WTC11 (cell line): ENCODE measurements around the gene TRMT44. TPM values are rescaled to one million over a fixed set of nuclear protein-coding genes. Genes with fewer than 3 reads are reported as not detected.
A peak's percentile ranks its signal among the peaks of the same experiment; 100 is the strongest.

Experiments used
- ATAC-seq: fragments of 200-7000 bp; cut with Tn5 transposase; 2 replicates; pipeline ENCODE4 v1.10.0; 2021; ENCODE audit warnings: mild to moderate bottlenecking, moderate library complexity
- CTCF ChIA-PET: fragments of 300-600 bp; sonication (Branson Sonifier 250); formaldehyde crosslinking; loops from one replicate; lab custom pipeline; 2021; ENCODE audit warnings: antibody characterized with exemption; lab: Charles Lee
- POLR2A ChIA-PET: fragments of 350-600 bp; sonication (Branson Sonifier 250); formaldehyde crosslinking; loops from one replicate; lab custom pipeline; 2021; ENCODE audit warnings: antibody characterized with exemption; lab: Charles Lee
- DNase-seq: peaks from one replicate; pipeline ENCODE4 v3.0.0; 2021; ENCODE audit warnings: low spot score
- H3K27ac Mint-ChIP-seq: 2 replicates; pipeline ENCODE4 v1.8.0; 2021; ENCODE audit warnings: mixed read lengths
- H3K27me3 Mint-ChIP-seq: 2 replicates; pipeline ENCODE4 v1.8.0; 2021; ENCODE audit warnings: low read depth, mild to moderate bottlenecking, moderate library complexity, mixed read lengths
- H3K36me3 Mint-ChIP-seq: 2 replicates; pipeline ENCODE4 v1.8.0; 2021; ENCODE audit warnings: mixed read lengths
- H3K4me1 Mint-ChIP-seq: 2 replicates; pipeline ENCODE4 v1.8.0; 2022; ENCODE audit warnings: mixed read lengths
- H3K4me3 Mint-ChIP-seq: 2 replicates; pipeline ENCODE4 v1.8.0; 2021; ENCODE audit warnings: mild to moderate bottlenecking, moderate library complexity, mixed read lengths
- H3K9me3 Mint-ChIP-seq: 2 replicates; pipeline ENCODE4 v1.8.0; 2021; ENCODE audit warnings: mixed read lengths
- CBFB ChIP-seq: sonication (generic); formaldehyde crosslinking; IDR thresholded peaks from 2 replicates; pipeline ENCODE4 v1.8.1; 2022; ENCODE audit warnings: mild to moderate bottlenecking, low read depth, missing genetic modification reagents
- CREM ChIP-seq: sonication (generic); formaldehyde crosslinking; IDR thresholded peaks from 2 replicates; pipeline ENCODE4 v1.8.1; 2022; ENCODE audit warnings: mild to moderate bottlenecking, missing genetic modification reagents, moderate library complexity
- FOXP1 ChIP-seq: sonication (generic); formaldehyde crosslinking; IDR thresholded peaks from 2 replicates; pipeline ENCODE4 v1.8.0; 2022; ENCODE audit warnings: missing genetic modification reagents, mild to moderate bottlenecking, moderate library complexity, borderline replicate concordance
- GABPB1 ChIP-seq: sonication (generic); formaldehyde crosslinking; IDR thresholded peaks from 2 replicates; pipeline ENCODE4 v1.8.1; 2023; ENCODE audit warnings: mild to moderate bottlenecking, missing genetic modification reagents
- GRHL2 ChIP-seq: fragments of 250-450 bp; sonication (Bioruptor Pico); IDR thresholded peaks from 2 replicates; pipeline ENCODE4 v1.8.0; 2022; ENCODE audit warnings: mild to moderate bottlenecking, moderate library complexity; ENCODE audit not compliant: insufficient replicate concordance, severe bottlenecking
- JAZF1 ChIP-seq: fragments of 250-450 bp; sonication (Bioruptor Pico); IDR thresholded peaks from 2 replicates; pipeline ENCODE4 v1.9.0; 2021; ENCODE audit warnings: moderate library complexity, mild to moderate bottlenecking, inconsistent platforms
- NFATC4 ChIP-seq: fragments of 250-450 bp; sonication (Bioruptor Pico); IDR thresholded peaks from 2 replicates; pipeline ENCODE4 v1.9.0; 2021; ENCODE audit warnings: mild to moderate bottlenecking
- RORB ChIP-seq: fragments of 250-450 bp; sonication (Bioruptor Pico); IDR thresholded peaks from 2 replicates; pipeline ENCODE4 v1.9.0; 2021; ENCODE audit warnings: mild to moderate bottlenecking
- SOX15 ChIP-seq: fragments of 250-450 bp; sonication (Bioruptor Pico); IDR thresholded peaks from 2 replicates; pipeline ENCODE4 v1.9.0; 2021; ENCODE audit warnings: mild to moderate bottlenecking
- ZNF317 ChIP-seq: sonication (generic); formaldehyde crosslinking; IDR thresholded peaks from 2 replicates; pipeline ENCODE4 v1.8.1; 2023; ENCODE audit warnings: low read depth, mild to moderate bottlenecking, moderate library complexity, missing genetic modification reagents, borderline replicate concordance
- total RNA-seq: library from RNA; stranded (reverse); gene quantifications from 3 replicates; pipeline ENCODE4 v1.2.3, GENCODE V29; 2021
- TF ChIP-seq, protein P1 (sequence below): sonication (generic); formaldehyde crosslinking; IDR thresholded peaks from 2 replicates; pipeline ENCODE4 v1.8.0; 2022; ENCODE audit warnings: mild to moderate bottlenecking, missing genetic modification reagents
- TF ChIP-seq, protein P2 (sequence below): sonication (generic); formaldehyde crosslinking; IDR thresholded peaks from 2 replicates; pipeline ENCODE4 v1.8.1; 2022; ENCODE audit warnings: mild to moderate bottlenecking, missing genetic modification reagents, moderate library complexity, borderline replicate concordance
- TF ChIP-seq, protein P3 (sequence below): sonication (generic); formaldehyde crosslinking; conservative IDR thresholded peaks from 2 replicates; pipeline ENCODE4 v1.8.1; 2023; ENCODE audit warnings: mild to moderate bottlenecking, low read depth, missing genetic modification reagents, moderate library complexity
- TF ChIP-seq, protein P4 (sequence below): sonication (generic); formaldehyde crosslinking; conservative IDR thresholded peaks from 2 replicates; pipeline ENCODE4 v1.8.1; 2022; ENCODE audit warnings: mild to moderate bottlenecking, missing genetic modification reagents
- TF ChIP-seq, protein P5 (sequence below): sonication (generic); formaldehyde crosslinking; IDR thresholded peaks from 2 replicates; pipeline ENCODE4 v1.8.1; 2022; ENCODE audit warnings: missing genetic modification reagents, borderline replicate concordance
- TF ChIP-seq, protein P6 (sequence below): fragments of 250-450 bp; sonication (Bioruptor Pico); IDR thresholded peaks from 2 replicates; pipeline ENCODE4 v1.9.0; 2021; ENCODE audit warnings: mild to moderate bottlenecking
- TF ChIP-seq, protein P7 (sequence below): sonication (generic); formaldehyde crosslinking; IDR thresholded peaks from 2 replicates; pipeline ENCODE4 v1.8.0; 2022; ENCODE audit warnings: mild to moderate bottlenecking, missing genetic modification reagents

TRMT44 gene
- total RNA-seq, 1 experiment from 2014 or later: 28.4 TPM

DNA sequence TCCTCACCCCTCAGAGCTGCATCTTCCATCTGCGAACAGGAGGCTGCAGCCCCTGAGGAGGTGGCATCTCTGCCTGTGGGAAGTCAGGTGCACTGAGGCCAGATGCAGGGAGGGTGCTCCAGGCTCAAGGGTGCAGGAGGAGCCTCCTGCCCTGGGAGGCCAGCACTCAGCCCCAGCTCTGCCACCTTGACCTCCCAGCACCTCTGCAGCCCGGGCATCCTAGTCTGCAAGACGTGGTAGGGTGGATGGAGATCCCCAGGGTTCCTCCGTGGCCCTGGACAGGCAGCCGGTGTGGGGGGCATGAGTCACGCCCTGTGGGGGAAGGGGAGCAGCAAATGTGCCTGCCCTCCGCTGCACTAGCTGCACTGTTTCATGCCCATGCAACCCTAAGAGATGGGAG is 64.7 kb downstream of the TRMT44 start:
- no peak for ATAC-seq
- Mint-ChIP-seq H3K4me1 (peaks cover 26% of the 10 kb centered on the region), H3K9me3 (peaks cover 18% of the 10 kb centered on the region), H3K4me3 (no peak overlapping the region), H3K27me3 (peaks cover 2% of the 10 kb centered on the region; the same call in 1 of the 2 replicates), H3K27ac (no peak overlapping the region; the same call in 1 of the 2 replicates), H3K36me3 (peaks cover 8% of the 10 kb centered on the region)
- no peak for DNase-seq
- TF ChIP-seq, protein P1, sequence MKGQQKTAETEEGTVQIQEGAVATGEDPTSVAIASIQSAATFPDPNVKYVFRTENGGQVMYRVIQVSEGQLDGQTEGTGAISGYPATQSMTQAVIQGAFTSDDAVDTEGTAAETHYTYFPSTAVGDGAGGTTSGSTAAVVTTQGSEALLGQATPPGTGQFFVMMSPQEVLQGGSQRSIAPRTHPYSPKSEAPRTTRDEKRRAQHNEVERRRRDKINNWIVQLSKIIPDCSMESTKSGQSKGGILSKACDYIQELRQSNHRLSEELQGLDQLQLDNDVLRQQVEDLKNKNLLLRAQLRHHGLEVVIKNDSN (CRISPR knock-in tag): no peak
- no peak for TF ChIP-seq JAZF1 (CRISPR knock-in tag)
- TF ChIP-seq CBFB: no peak
- no peak for TF ChIP-seq CREM (CRISPR knock-in tag)
- TF ChIP-seq FOXP1 (CRISPR knock-in tag): no peak
- TF ChIP-seq NFATC4 (CRISPR knock-in tag): no peak
- no peak for TF ChIP-seq RORB (CRISPR knock-in tag)
- TF ChIP-seq, protein P2, sequence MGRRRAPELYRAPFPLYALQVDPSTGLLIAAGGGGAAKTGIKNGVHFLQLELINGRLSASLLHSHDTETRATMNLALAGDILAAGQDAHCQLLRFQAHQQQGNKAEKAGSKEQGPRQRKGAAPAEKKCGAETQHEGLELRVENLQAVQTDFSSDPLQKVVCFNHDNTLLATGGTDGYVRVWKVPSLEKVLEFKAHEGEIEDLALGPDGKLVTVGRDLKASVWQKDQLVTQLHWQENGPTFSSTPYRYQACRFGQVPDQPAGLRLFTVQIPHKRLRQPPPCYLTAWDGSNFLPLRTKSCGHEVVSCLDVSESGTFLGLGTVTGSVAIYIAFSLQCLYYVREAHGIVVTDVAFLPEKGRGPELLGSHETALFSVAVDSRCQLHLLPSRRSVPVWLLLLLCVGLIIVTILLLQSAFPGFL (CRISPR knock-in tag): no peak
- no peak for TF ChIP-seq GRHL2 (CRISPR knock-in tag)
- no peak for TF ChIP-seq SOX15 (CRISPR knock-in tag)
- TF ChIP-seq, protein P3, sequence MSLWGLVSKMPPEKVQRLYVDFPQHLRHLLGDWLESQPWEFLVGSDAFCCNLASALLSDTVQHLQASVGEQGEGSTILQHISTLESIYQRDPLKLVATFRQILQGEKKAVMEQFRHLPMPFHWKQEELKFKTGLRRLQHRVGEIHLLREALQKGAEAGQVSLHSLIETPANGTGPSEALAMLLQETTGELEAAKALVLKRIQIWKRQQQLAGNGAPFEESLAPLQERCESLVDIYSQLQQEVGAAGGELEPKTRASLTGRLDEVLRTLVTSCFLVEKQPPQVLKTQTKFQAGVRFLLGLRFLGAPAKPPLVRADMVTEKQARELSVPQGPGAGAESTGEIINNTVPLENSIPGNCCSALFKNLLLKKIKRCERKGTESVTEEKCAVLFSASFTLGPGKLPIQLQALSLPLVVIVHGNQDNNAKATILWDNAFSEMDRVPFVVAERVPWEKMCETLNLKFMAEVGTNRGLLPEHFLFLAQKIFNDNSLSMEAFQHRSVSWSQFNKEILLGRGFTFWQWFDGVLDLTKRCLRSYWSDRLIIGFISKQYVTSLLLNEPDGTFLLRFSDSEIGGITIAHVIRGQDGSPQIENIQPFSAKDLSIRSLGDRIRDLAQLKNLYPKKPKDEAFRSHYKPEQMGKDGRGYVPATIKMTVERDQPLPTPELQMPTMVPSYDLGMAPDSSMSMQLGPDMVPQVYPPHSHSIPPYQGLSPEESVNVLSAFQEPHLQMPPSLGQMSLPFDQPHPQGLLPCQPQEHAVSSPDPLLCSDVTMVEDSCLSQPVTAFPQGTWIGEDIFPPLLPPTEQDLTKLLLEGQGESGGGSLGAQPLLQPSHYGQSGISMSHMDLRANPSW: no peak
- TF ChIP-seq, protein P4, sequence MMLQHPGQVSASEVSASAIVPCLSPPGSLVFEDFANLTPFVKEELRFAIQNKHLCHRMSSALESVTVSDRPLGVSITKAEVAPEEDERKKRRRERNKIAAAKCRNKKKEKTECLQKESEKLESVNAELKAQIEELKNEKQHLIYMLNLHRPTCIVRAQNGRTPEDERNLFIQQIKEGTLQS (CRISPR knock-in tag): no peak
- TF ChIP-seq GABPB1 (CRISPR knock-in tag): no peak
- TF ChIP-seq, protein P5, sequence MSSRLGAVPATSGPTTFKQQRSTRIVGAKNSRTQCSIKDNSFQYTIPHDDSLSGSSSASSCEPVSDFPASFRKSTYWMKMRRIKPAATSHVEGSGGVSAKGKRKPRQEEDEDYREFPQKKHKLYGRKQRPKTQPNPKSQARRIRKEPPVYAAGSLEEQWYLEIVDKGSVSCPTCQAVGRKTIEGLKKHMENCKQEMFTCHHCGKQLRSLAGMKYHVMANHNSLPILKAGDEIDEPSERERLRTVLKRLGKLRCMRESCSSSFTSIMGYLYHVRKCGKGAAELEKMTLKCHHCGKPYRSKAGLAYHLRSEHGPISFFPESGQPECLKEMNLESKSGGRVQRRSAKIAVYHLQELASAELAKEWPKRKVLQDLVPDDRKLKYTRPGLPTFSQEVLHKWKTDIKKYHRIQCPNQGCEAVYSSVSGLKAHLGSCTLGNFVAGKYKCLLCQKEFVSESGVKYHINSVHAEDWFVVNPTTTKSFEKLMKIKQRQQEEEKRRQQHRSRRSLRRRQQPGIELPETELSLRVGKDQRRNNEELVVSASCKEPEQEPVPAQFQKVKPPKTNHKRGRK (CRISPR knock-in tag): no peak
- TF ChIP-seq ZNF317 (CRISPR knock-in tag): no peak
- POLR2A ChIA-PET: no interaction called here
- CTCF ChIA-PET: interaction anchor here (1.1 to 3.9 kb wide), 5 partner anchors 11 to 183 kb away, joined by 3 to 18 read pairs (median 4); no protein-coding TSS in a partner anchor

DNA sequence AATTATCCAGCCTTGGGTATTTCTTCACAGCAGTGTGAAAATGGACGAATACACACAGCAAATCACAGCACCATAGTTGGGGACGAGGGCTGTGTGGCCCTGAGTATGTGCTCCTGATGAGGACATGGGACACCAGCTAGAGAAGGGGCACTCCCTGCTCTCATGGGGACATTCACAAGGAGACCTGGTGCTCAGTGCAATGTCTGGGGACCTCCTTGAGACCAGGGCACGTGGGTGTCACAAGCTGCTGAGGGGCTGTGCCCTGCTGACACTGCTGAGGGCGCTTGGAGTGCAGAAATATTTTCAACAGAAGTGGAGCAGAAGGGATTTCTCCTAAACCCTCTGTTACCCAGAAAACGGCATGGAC is 65.4 kb downstream of the TRMT44 start:
- TF ChIP-seq, protein P6, sequence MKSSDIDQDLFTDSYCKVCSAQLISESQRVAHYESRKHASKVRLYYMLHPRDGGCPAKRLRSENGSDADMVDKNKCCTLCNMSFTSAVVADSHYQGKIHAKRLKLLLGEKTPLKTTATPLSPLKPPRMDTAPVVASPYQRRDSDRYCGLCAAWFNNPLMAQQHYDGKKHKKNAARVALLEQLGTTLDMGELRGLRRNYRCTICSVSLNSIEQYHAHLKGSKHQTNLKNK: no peak
- TF ChIP-seq, protein P7, sequence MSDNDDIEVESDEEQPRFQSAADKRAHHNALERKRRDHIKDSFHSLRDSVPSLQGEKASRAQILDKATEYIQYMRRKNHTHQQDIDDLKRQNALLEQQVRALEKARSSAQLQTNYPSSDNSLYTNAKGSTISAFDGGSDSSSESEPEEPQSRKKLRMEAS: 0 out of 2 replicates have a peak, but pooled peaks have one; percentile 24
- no peak overlapping the region for H3K4me3 Mint-ChIP-seq
- peaks cover 18% of the 10 kb centered on the region for H3K9me3 Mint-ChIP-seq
- DNase-seq: no peak
- peaks cover 26% of the 10 kb centered on the region for H3K4me1 Mint-ChIP-seq
- ChIA-PET POLR2A (no interaction called here), CTCF (interaction anchor here (1.3 to 3.9 kb wide), 4 partner anchors 16 to 101 kb away, joined by 4 to 18 read pairs (median 6); partner anchors contain the start of gene CPZ)
- H3K36me3 Mint-ChIP-seq: peaks cover 8% of the 10 kb centered on the region
- 0 out of 2 replicates have a peak overlapping the region, but pooled peaks have one; percentile 12 for H3K27ac Mint-ChIP-seq
- ATAC-seq: no peak
- peaks cover 2% of the 10 kb centered on the region; the same call in 1 of the 2 replicates for H3K27me3 Mint-ChIP-seq
